Osteocyte (in vitro differentiated cells): Measurements from ENCODE around the gene PDGFA. TPM values are rescaled to one million over a fixed set of nuclear protein-coding genes. Genes with fewer than 3 reads are reported as not detected.

Experiments
- DNase-seq: peaks from one replicate; pipeline ENCODE4 v3.0.0; 2021; ENCODE audit warnings: mixed read lengths; ENCODE audit not compliant: unreplicated experiment; ENCODE audit errors: extremely low spot score
- H3K27ac Mint-ChIP-seq: one replicate; pipeline ENCODE4 v1.8.0; 2021; ENCODE audit warnings: mild to moderate bottlenecking, mixed read lengths; ENCODE audit not compliant: unreplicated experiment
- H3K27me3 Mint-ChIP-seq: one replicate; pipeline ENCODE4 v1.8.0; 2021; ENCODE audit warnings: mixed read lengths; ENCODE audit not compliant: unreplicated experiment
- H3K36me3 Mint-ChIP-seq: one replicate; pipeline ENCODE4 v1.8.0; 2021; ENCODE audit warnings: mixed read lengths; ENCODE audit not compliant: unreplicated experiment
- H3K4me1 Mint-ChIP-seq: one replicate; pipeline ENCODE4 v1.8.0; 2021; ENCODE audit warnings: mixed read lengths; ENCODE audit not compliant: unreplicated experiment
- H3K4me3 Mint-ChIP-seq: one replicate; pipeline ENCODE4 v1.8.0; 2021; ENCODE audit warnings: mild to moderate bottlenecking, moderate library complexity, mixed read lengths; ENCODE audit not compliant: unreplicated experiment
- H3K9me3 Mint-ChIP-seq: one replicate; pipeline ENCODE4 v1.8.0; 2021; ENCODE audit warnings: mixed read lengths; ENCODE audit not compliant: unreplicated experiment
- total RNA-seq: library from RNA; stranded (reverse); gene quantifications from 2 replicates; pipeline ENCODE4 v1.2.1, GENCODE V29; 2021
- TF ChIP-seq, protein P1 (sequence below): fragments of 200-600 bp; sonication (generic); IDR thresholded peaks from 2 replicates; pipeline ENCODE4 v1.5.0; 2021; ENCODE audit warnings: antibody characterized with exemption, mild to moderate bottlenecking, moderate library complexity

Gene PDGFA
- total RNA-seq, 1 donor from 2014 or later: 93.6 TPM

DNA sequence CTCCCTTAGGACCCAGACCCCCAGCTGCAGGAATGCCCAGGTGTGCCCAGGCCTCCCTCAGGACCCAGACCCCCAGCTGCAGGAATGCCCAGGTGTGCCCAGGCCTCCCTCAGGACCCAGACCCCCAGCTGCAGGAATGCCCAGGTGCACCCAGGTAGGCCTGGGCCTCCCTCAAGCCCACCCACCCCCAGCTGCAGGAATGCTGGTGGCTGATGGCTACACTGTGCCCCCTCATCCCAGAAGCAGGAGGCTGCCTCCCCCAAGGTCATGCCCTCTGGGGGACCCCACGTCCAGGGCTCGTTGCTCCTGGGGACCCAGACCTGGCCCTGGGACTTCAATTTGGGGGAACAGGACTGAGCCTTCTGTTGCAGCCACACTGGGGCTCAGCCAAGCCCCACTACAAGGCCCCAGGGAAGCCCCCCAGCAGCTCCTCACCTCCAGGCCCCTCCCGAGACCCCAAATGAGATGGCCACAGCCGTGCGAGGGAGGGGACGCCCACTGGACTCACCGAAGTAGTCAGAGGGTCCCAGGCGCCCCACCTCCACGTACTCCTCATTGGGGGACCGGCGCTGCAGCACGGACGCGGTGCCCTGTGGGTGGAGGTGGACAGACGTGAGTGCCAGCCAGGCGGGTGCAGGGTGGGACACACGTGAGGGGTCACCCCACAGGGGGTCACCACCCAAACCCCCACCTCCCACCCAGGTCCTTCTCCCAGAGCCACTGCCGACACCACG lies 31.4 kb upstream of the PDGFA start:
- Mint-ChIP-seq H3K27me3 (no peaks in the 10 kb centered on the region), H3K27ac (no peak overlapping the region), H3K4me1 (peaks cover 6% of the 10 kb centered on the region), H3K4me3 (no peak overlapping the region), H3K9me3 (no peaks in the 10 kb centered on the region), H3K36me3 (no peaks in the 10 kb centered on the region)
- no peak for DNase-seq
- TF ChIP-seq, protein P1, sequence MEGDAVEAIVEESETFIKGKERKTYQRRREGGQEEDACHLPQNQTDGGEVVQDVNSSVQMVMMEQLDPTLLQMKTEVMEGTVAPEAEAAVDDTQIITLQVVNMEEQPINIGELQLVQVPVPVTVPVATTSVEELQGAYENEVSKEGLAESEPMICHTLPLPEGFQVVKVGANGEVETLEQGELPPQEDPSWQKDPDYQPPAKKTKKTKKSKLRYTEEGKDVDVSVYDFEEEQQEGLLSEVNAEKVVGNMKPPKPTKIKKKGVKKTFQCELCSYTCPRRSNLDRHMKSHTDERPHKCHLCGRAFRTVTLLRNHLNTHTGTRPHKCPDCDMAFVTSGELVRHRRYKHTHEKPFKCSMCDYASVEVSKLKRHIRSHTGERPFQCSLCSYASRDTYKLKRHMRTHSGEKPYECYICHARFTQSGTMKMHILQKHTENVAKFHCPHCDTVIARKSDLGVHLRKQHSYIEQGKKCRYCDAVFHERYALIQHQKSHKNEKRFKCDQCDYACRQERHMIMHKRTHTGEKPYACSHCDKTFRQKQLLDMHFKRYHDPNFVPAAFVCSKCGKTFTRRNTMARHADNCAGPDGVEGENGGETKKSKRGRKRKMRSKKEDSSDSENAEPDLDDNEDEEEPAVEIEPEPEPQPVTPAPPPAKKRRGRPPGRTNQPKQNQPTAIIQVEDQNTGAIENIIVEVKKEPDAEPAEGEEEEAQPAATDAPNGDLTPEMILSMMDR: no peak

GRCh38 chr7:549891-550625 lies 30.4 kb upstream of the PDGFA start:
- no peak overlapping the region for H3K4me3 Mint-ChIP-seq

GRCh38 chr7:549066-549890 lies 29.6 kb upstream of the PDGFA start:
- Mint-ChIP-seq H3K27me3 (no peaks in the 10 kb centered on the region), H3K27ac (no peak overlapping the region), H3K4me3 (no peak overlapping the region), H3K36me3 (no peaks in the 10 kb centered on the region), H3K4me1 (peaks cover 6% of the 10 kb centered on the region), H3K9me3 (peaks cover 5% of the 10 kb centered on the region)
- TF ChIP-seq, protein P1: no peak
- no peak for DNase-seq

More at GRCh38 chr7:549891-550625, 30.4 kb upstream of the PDGFA start:
- TF ChIP-seq, protein P1: no peak
- no peak overlapping the region for H3K27ac Mint-ChIP-seq
- peaks cover 5% of the 10 kb centered on the region for H3K9me3 Mint-ChIP-seq
- no peak for DNase-seq
- H3K27me3 Mint-ChIP-seq: no peaks in the 10 kb centered on the region
- peaks cover 6% of the 10 kb centered on the region for H3K4me1 Mint-ChIP-seq
- no peaks in the 10 kb centered on the region for H3K36me3 Mint-ChIP-seq

GRCh38 chr7:548401-548800 lies 28.8 kb upstream of the PDGFA start:
- no peaks in the 10 kb centered on the region for H3K36me3 Mint-ChIP-seq
- H3K27me3 Mint-ChIP-seq: no peaks in the 10 kb centered on the region
- DNase-seq: no peak
- no peak overlapping the region for H3K27ac Mint-ChIP-seq
- TF ChIP-seq, protein P1: no peak
- peaks cover 6% of the 10 kb centered on the region for H3K4me1 Mint-ChIP-seq
- no peak overlapping the region for H3K4me3 Mint-ChIP-seq
- peaks cover 5% of the 10 kb centered on the region for H3K9me3 Mint-ChIP-seq
